HT1080 (cell line): ENCODE results near the gene SLC34A3. TPM values are rescaled to one million over a fixed set of nuclear protein-coding genes. Genes with fewer than 3 reads are reported as not detected.

Source experiments
- DNase-seq: peaks from one replicate; pipeline ENCODE4 v3.0.0-alpha.2; 2015; ENCODE audit warnings: low read depth
- total RNA-seq: library from RNA; depleted of rRNA; stranded (reverse); fragments of >200 nt; shearing (Covaris generic); gene quantifications from 2 replicates; pipeline ENCODE4 v1.2.3, GENCODE V29; 2014

The SLC34A3 gene
- total RNA-seq, 1 experiment from 2014 or later, result not detected

GRCh38 chr9:137195525-137196220 lies 35.0 kb upstream of the SLC34A3 start:
- DNase-seq, result no peak

- no peak for DNase-seq
These were observed 32.4 kb upstream of the SLC34A3 start for GRCh38 chr9:137198051-137198901.

- no peak for DNase-seq
These were observed 31.8 kb upstream of the SLC34A3 start for GRCh38 chr9:137198902-137199283.

- DNase-seq, result no peak
These were observed 31.1 kb upstream of the SLC34A3 start for GRCh38 chr9:137199411-137200121.

- DNase-seq, result peak; percentile 99
These were observed 30.1 kb upstream of the SLC34A3 start, which contains the start of gene TPRN for GRCh38 chr9:137200311-137201204. Gene TPRN, minus strand, starts transcription at chr9:137200741. Its CDS starts 30 bp downstream, at chr9:137200711.

GRCh38 chr9:137201205-137201868 lies 29.4 kb upstream of the SLC34A3 start:
- DNase-seq, result no peak

- no peak for DNase-seq
These were observed 27.7 kb upstream of the SLC34A3 start for GRCh38 chr9:137202966-137203365.

GRCh38 chr9:137204731-137205125 lies 26.0 kb upstream of the SLC34A3 start:
- DNase-seq, result no peak

GRCh38 chr9:137205126-137206069 lies 25.3 kb upstream of the SLC34A3 start, which contains the start of the genes NDOR1 and TMEM203:
Gene NDOR1, plus strand, starts transcription at chr9:137205700. Its CDS starts 78 bp downstream, at chr9:137205778.
Gene TMEM203, minus strand, starts transcription at chr9:137205648. Its CDS starts 234 bp downstream, at chr9:137205414.
- DNase-seq, result peak; percentile 77

- no peak for DNase-seq
These were observed 24.1 kb upstream of the SLC34A3 start for GRCh38 chr9:137206602-137207001.

GRCh38 chr9:137211532-137211931 lies 19.2 kb upstream of the SLC34A3 start:
- no peak for DNase-seq

GRCh38 chr9:137212520-137212919 lies 18.2 kb upstream of the SLC34A3 start:
- no peak for DNase-seq

GRCh38 chr9:137213160-137214060 lies 17.3 kb upstream of the SLC34A3 start:
- no peak for DNase-seq

- DNase-seq, result no peak
These were observed 16.1 kb upstream of the SLC34A3 start for GRCh38 chr9:137214620-137215019.

GRCh38 chr9:137215196-137215986 lies 15.3 kb upstream of the SLC34A3 start:
- DNase-seq, result no peak

GRCh38 chr9:137216188-137216965 lies 14.3 kb upstream of the SLC34A3 start:
- no peak for DNase-seq
